Measurements from ENCODE around the gene ALPI.
"Not testable (repeated sequence)": the region's sequence is repeated elsewhere in the genome, so short reads cannot be mapped to it uniquely, and the experiment has no call there.

Gene ALPI

GRCh38 chr2:232455426-232456255 is at the start of gene ALPI:
TSS of gene ALPI (plus strand) at chr2:232456153. CDS start at chr2:232456200, 47 bp downstream.
- no peak for TF ChIP-seq CTCF (IDR thresholded peaks at IDR 0.05; ENCODE audit: low read depth, low read length)
- H3K4me3 ChIP-seq (ENCODE audit: low read depth, low read length) = no peak within 1 kb of the TSS
- in situ Hi-C loops (cut with HindIII; ENCODE audit: low sequenced_read_pairs) = no loop called here
- no peak for DNase-seq (ENCODE audit: low read depth, low spot score)

- no peak for TF ChIP-seq CTCF (IDR thresholded peaks at IDR 0.05; ENCODE audit: low read depth, low read length)
- DNase-seq (ENCODE audit: low read depth, low spot score) = no peak
- in situ Hi-C loops (cut with HindIII; ENCODE audit: low sequenced_read_pairs) = no loop called here
- no peak within 1 kb of the TSS for H3K4me3 ChIP-seq (ENCODE audit: low read depth, low read length)
These were observed 49.2 kb upstream of the ALPI start, which contains the start of gene ALPG for GRCh38 chr2:232406556-232407310. TSS of gene ALPG (plus strand) at chr2:232406844. CDS start at chr2:232406895, 51 bp downstream.

- DNase-seq (ENCODE audit: low read depth, low spot score); H3K4me3 ChIP-seq (ENCODE audit: low read depth, low read length); in situ Hi-C loops (cut with HindIII; ENCODE audit: low sequenced_read_pairs): not testable (repeated sequence)
These were observed 48.4 kb upstream of the ALPI start for GRCh38 chr2:232407428-232408150.

DNA sequence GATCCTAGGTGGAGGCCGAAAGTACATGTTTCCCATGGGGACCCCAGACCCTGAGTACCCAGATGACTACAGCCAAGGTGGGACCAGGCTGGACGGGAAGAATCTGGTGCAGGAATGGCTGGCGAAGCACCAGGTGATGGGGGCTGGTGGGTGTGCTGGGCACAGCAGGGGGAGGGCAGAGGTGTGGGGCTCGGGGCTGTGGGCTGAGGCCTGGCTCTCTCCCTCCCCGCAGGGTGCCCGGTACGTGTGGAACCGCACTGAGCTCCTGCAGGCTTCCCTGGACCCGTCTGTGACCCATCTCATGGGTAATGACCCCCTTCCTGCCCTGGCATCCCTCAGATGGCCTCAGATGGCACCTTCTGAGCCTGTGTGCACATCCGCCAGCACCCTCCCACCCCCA is 47.7 kb upstream of the ALPI start:
- in situ Hi-C loops (cut with HindIII; ENCODE audit: low sequenced_read_pairs) = not testable (repeated sequence)

GRCh38 chr2:232409617-232410016 is 46.3 kb upstream of the ALPI start:
- H3K4me3 ChIP-seq (ENCODE audit: low read depth, low read length); DNase-seq (ENCODE audit: low read depth, low spot score); in situ Hi-C loops (cut with HindIII; ENCODE audit: low sequenced_read_pairs): not testable (repeated sequence)

More for the DNA sequence above, 47.7 kb upstream of the ALPI start:
- H3K4me3 ChIP-seq (ENCODE audit: low read depth, low read length); DNase-seq (ENCODE audit: low read depth, low spot score): not testable (repeated sequence)

DNA sequence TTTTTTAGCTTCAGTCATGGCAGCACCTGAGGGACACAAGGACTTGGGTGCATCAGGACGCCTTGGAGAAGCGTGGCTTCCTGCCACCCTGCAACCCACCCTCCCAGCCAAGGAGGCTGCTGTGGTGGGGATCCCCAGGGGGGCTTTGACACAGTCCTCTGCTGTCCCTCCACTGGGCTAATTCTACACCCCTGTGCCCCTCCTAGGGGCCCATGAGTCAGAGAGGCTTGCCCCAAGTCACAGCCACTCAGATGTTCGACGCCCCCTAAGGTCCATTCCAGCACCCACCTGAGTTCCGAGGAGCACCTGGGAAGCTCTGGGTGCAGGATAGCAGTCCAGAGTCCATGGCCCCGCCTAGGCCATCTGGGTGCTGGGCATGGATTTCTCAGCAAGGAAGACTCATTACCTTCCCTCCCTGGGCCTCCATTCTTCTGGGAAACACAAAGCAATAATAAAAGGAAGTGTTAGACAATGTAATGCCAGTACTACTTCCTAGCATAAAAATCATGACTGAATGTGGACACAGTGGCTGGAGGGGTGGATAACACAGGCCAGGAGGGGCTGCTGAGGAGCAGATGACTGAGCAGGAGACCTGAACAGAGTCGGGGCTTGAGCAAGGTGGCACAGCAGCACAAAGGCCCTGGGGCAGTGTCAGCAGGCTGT is 45.6 kb upstream of the ALPI start:
- H3K4me3 ChIP-seq (ENCODE audit: low read depth, low read length) = no peak overlapping the region
- TF ChIP-seq CTCF (IDR thresholded peaks at IDR 0.05; ENCODE audit: low read depth, low read length) = no peak
- no peak for DNase-seq (ENCODE audit: low read depth, low spot score)
- in situ Hi-C loops (cut with HindIII; ENCODE audit: low sequenced_read_pairs) = no loop called here

- H3K4me3 ChIP-seq (ENCODE audit: low read depth, low read length) = no peak overlapping the region
- no peak for DNase-seq (ENCODE audit: low read depth, low spot score)
- TF ChIP-seq CTCF (IDR thresholded peaks at IDR 0.05; ENCODE audit: low read depth, low read length) = no peak
- in situ Hi-C loops (cut with HindIII; ENCODE audit: low sequenced_read_pairs) = no loop called here
These were observed 43.9 kb upstream of the ALPI start for GRCh38 chr2:232411901-232412629.
